SW 1271 (cell line): ENCODE measurements around the gene GNG8.

ENCODE experiments used
- DNase-seq, 2 experiments: peaks; one replicate each; lab custom pipeline; 2025; lab: John Stamatoyannopoulos, UW

The GNG8 gene

GRCh38 chr19:46618670-46619231 lies 17.3 kb downstream of the GNG8 start:
- no peak for DNase-seq

- no peak for DNase-seq
Observed at GRCh38 chr19:46617601-46618000, 18.4 kb downstream of the GNG8 start.

GRCh38 chr19:46616631-46617322 lies 19.2 kb downstream of the GNG8 start:
- DNase-seq, result peak in 1 of 2 experiments; percentile 24

- DNase-seq, result no peak
Observed at GRCh38 chr19:46615966-46616365, 20.0 kb downstream of the GNG8 start.

GRCh38 chr19:46614114-46614722 lies 21.8 kb downstream of the GNG8 start:
- peak; percentile 21 to 49 for DNase-seq

- DNase-seq, result no peak
Observed at GRCh38 chr19:46613525-46613924, 22.5 kb downstream of the GNG8 start.

GRCh38 chr19:46611776-46612175 lies 24.2 kb downstream of the GNG8 start:
- DNase-seq, result no peak

GRCh38 chr19:46610851-46611770 lies 24.9 kb downstream of the GNG8 start:
- no peak for DNase-seq

- DNase-seq, result no peak
Observed at GRCh38 chr19:46610413-46610775, 25.6 kb downstream of the GNG8 start.

- DNase-seq, result no peak
Observed at GRCh38 chr19:46609511-46610412, 26.2 kb downstream of the GNG8 start.

- no peak for DNase-seq
Observed at GRCh38 chr19:46608581-46609345, 27.2 kb downstream of the GNG8 start.

- DNase-seq, result no peak
Observed at GRCh38 chr19:46608178-46608577, 27.8 kb downstream of the GNG8 start.

GRCh38 chr19:46607448-46607841 lies 28.6 kb downstream of the GNG8 start:
- DNase-seq, result peak in 1 of 2 experiments; percentile 58

GRCh38 chr19:46606681-46607447 lies 29.1 kb downstream of the GNG8 start:
- no peak for DNase-seq

- DNase-seq, result no peak
Observed at GRCh38 chr19:46606019-46606418, 30.0 kb downstream of the GNG8 start.

GRCh38 chr19:46605356-46605821 lies 30.6 kb downstream of the GNG8 start:
- DNase-seq, result no peak

GRCh38 chr19:46604781-46605355 lies 31.1 kb downstream of the GNG8 start:
- no peak for DNase-seq

GRCh38 chr19:46603752-46604231 lies 32.2 kb downstream of the GNG8 start:
- no peak for DNase-seq

GRCh38 chr19:46603195-46603637 lies 32.8 kb downstream of the GNG8 start:
- DNase-seq, result no peak
